Mesendoderm (in vitro differentiated cells): Measurements from ENCODE around the gene EHD3.

Experiments used
- DNase-seq: peaks from one replicate; pipeline ENCODE4 v3.0.0; 2013
- H2AK5ac ChIP-seq: 2 replicates; pipeline ENCODE4 v1.6.1; 2013; ENCODE audit warnings: low read length, inconsistent platforms
- H2BK120ac ChIP-seq: 2 replicates; pipeline ENCODE4 v1.6.1; 2013; ENCODE audit warnings: low read depth, mild to moderate bottlenecking, low read length, moderate library complexity, mixed read lengths
- H2BK15ac ChIP-seq: replicated peaks from 2 replicates; pipeline ENCODE4 v1.6.1; 2013; ENCODE audit warnings: low read depth, mild to moderate bottlenecking, moderate library complexity
- H2BK5ac ChIP-seq: 2 replicates; pipeline ENCODE4 v1.6.1; 2013; ENCODE audit warnings: low read length, inconsistent platforms
- H3K18ac ChIP-seq: 2 replicates; pipeline ENCODE4 v1.6.1; 2013; ENCODE audit warnings: mild to moderate bottlenecking, low read length, mixed read lengths
- H3K23ac ChIP-seq: one replicate; pipeline ENCODE4 v1.6.1; 2013; ENCODE audit warnings: low read length
- H3K27ac ChIP-seq: 2 replicates; pipeline ENCODE4 v1.5.1; 2013; ENCODE audit warnings: low read depth, mild to moderate bottlenecking, inconsistent platforms, low read length, moderate library complexity
- H3K27me3 ChIP-seq: 2 replicates; pipeline ENCODE4 v1.6.1; 2013; ENCODE audit warnings: low read length, control low read depth, mild to moderate bottlenecking, inconsistent platforms; ENCODE audit not compliant: insufficient read depth, poor library complexity
- H3K36me3 ChIP-seq: 2 replicates; pipeline ENCODE4 v1.6.1; 2013; ENCODE audit warnings: low read length, inconsistent platforms; ENCODE audit not compliant: control insufficient read depth, insufficient read depth
- H3K4ac ChIP-seq: one replicate; pipeline ENCODE4 v1.6.1; 2013; ENCODE audit warnings: low read depth, mild to moderate bottlenecking, low read length, moderate library complexity
- H3K4me1 ChIP-seq: 2 replicates; pipeline ENCODE4 v1.6.1; 2013; ENCODE audit warnings: low read depth, low read length, inconsistent platforms; ENCODE audit not compliant: control insufficient read depth
- H3K4me2 ChIP-seq: 2 replicates; pipeline ENCODE4 v1.6.1; 2013; ENCODE audit warnings: low read length
- H3K4me3 ChIP-seq: 2 replicates; pipeline ENCODE4 v1.5.1; 2013; ENCODE audit warnings: mild to moderate bottlenecking, low read length
- H3K56ac ChIP-seq: one replicate; pipeline ENCODE4 v1.6.1; 2013; ENCODE audit warnings: low read length
- H3K79me1 ChIP-seq: 2 replicates; pipeline ENCODE4 v1.6.1; 2013; ENCODE audit warnings: low read length, inconsistent platforms
- H3K79me2 ChIP-seq: 2 replicates; pipeline ENCODE4 v1.6.1; 2013; ENCODE audit warnings: mild to moderate bottlenecking, low read length; ENCODE audit not compliant: control insufficient read depth, insufficient read depth
- H3K9ac ChIP-seq: 2 replicates; pipeline ENCODE4 v1.6.1; 2013; ENCODE audit warnings: low read length, inconsistent platforms
- H4K5ac ChIP-seq: one replicate; pipeline ENCODE4 v1.6.1; 2013; ENCODE audit warnings: low read length
- H4K8ac ChIP-seq: one replicate; pipeline ENCODE4 v1.6.1; 2013; ENCODE audit warnings: low read depth, mild to moderate bottlenecking, control low read depth, low read length, moderate library complexity
- WGBS: extraction: QIAGEN DNeasy Blood & Tissue Kit; methylation state at CpG from one replicate; pipeline ENCODE4 v1.1.7; 2013; ENCODE audit warnings: low lambda C conversion rate, missing lambda C conversion rate; ENCODE audit not compliant: insufficient coverage; ENCODE audit errors: extremely low coverage; 5-methylcytosine and 5-hydroxymethylcytosine counted together

EHD3 gene

DNA sequence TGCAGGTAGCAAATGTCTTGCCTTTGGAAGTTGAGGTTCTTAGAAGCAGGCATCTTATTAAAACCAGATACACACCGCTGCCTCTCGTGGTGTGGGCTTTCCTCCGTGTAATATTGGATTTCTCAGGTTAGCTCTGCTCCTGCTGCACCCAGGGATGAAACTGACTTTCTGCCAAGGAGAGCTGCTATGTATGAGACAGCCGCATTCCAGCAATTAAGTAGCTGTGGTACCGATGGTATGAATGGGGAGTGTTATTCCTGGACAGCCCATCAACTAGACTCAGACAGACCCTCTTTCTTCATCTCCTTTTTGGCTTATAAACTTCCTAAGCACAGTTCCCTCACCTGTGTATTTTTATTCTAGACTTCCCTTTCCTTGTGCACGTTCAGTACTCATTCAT, 6.8 kb upstream of the EHD3 start:
- H3K4me1 ChIP-seq: no peaks in the 10 kb centered on the region
- no peak overlapping the region for H3K56ac ChIP-seq
- WGBS: no CpG with 5 or more reads among the region's 6 CpGs
- H4K8ac ChIP-seq: no peak overlapping the region
- no peak overlapping the region for H2BK5ac ChIP-seq
- no peaks in the 10 kb centered on the region for H3K36me3 ChIP-seq
- no peaks in the 10 kb centered on the region for H3K79me2 ChIP-seq
- no peaks in the 10 kb centered on the region for H3K79me1 ChIP-seq
- no peak overlapping the region for H3K4ac ChIP-seq
- H3K4me2 ChIP-seq: no peak overlapping the region
- no peaks in the 10 kb centered on the region for H3K27me3 ChIP-seq
- no peak overlapping the region for H3K9ac ChIP-seq
- H2BK120ac ChIP-seq: no peak overlapping the region
- no peak for DNase-seq
- no peak overlapping the region for H3K23ac ChIP-seq
- H3K18ac ChIP-seq: no peak overlapping the region
- no peak overlapping the region for H4K5ac ChIP-seq
- H2BK15ac ChIP-seq: no peak overlapping the region
- H3K4me3 ChIP-seq: no peak overlapping the region
- H2AK5ac ChIP-seq: no peak overlapping the region
- H3K27ac ChIP-seq: no peak overlapping the region

DNA sequence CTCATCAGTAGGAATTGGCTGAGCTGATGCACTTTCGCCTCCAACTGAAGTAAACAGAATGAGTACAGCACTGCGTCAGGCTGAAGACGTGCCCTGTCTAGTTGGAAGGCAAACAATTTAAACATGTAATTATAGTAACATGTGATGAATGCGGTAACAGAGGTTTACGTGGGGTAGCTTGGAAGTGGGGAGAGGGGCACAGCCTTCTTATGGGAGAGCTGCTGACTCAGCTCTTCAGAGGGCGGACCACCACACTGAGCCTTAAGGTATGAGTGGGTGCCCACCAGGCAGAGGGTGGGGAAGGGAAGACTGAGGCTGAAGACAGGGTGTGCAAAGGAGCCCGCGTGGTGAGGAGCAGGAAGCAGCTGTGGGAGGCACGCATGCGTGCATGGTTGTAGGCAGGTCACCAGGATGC, 6.2 kb upstream of the EHD3 start:
- H3K27ac ChIP-seq: no peak overlapping the region
- no peaks in the 10 kb centered on the region for H3K79me2 ChIP-seq
- no peak overlapping the region for H2BK120ac ChIP-seq
- H3K27me3 ChIP-seq: no peaks in the 10 kb centered on the region
- no peak overlapping the region for H2BK5ac ChIP-seq
- no peak overlapping the region for H3K4me2 ChIP-seq
- H4K8ac ChIP-seq: no peak overlapping the region
- H4K5ac ChIP-seq: no peak overlapping the region
- no peak overlapping the region for H3K4ac ChIP-seq
- H3K18ac ChIP-seq: no peak overlapping the region
- no peak overlapping the region for H2BK15ac ChIP-seq
- H3K9ac ChIP-seq: no peak overlapping the region
- no peaks in the 10 kb centered on the region for H3K79me1 ChIP-seq
- H3K4me1 ChIP-seq: no peaks in the 10 kb centered on the region
- no peak overlapping the region for H3K4me3 ChIP-seq
- no peak for DNase-seq
- no peak overlapping the region for H2AK5ac ChIP-seq
- H3K23ac ChIP-seq: no peak overlapping the region
- no peaks in the 10 kb centered on the region for H3K36me3 ChIP-seq
- WGBS: no CpG with 5 or more reads among the region's 10 CpGs
- H3K56ac ChIP-seq: no peak overlapping the region

DNA sequence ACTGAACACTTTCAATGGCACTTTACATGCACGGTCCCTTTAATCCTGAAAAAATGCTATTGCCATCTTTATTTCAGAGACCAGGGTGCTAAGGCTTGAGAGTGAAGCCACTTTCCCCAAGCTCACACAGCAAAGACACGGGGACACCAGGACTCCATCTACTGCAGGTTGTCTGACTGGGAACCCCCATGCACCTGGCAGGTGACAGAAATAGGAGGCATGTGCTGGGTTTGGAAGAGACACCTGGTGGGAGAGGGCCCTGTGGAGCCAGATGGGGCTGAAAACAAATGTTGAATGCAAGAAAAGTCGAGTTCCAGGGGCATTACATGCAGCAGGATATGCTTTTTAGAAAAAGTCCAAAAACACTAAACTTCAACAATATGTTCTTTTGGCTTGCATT, 5.2 kb upstream of the EHD3 start:
- Histone ChIP-seq H4K8ac (no peak overlapping the region), H3K4me1 (peaks cover 4% of the 10 kb centered on the region), H3K79me1 (no peaks in the 10 kb centered on the region), H3K27me3 (no peaks in the 10 kb centered on the region), H3K4me3 (no peak overlapping the region), H3K79me2 (no peaks in the 10 kb centered on the region), H2BK15ac (no peak overlapping the region), H2BK5ac (no peak overlapping the region), H3K23ac (no peak overlapping the region), H3K27ac (no peak overlapping the region), H3K36me3 (no peaks in the 10 kb centered on the region), H3K4ac (no peak overlapping the region), H3K56ac (no peak overlapping the region), H2BK120ac (no peak overlapping the region), H3K18ac (no peak overlapping the region), H3K9ac (no peak overlapping the region), H4K5ac (no peak overlapping the region), H2AK5ac (no peak overlapping the region), H3K4me2 (no peak overlapping the region)
- WGBS: no CpG with 5 or more reads among the region's 3 CpGs
- DNase-seq: no peak

DNA sequence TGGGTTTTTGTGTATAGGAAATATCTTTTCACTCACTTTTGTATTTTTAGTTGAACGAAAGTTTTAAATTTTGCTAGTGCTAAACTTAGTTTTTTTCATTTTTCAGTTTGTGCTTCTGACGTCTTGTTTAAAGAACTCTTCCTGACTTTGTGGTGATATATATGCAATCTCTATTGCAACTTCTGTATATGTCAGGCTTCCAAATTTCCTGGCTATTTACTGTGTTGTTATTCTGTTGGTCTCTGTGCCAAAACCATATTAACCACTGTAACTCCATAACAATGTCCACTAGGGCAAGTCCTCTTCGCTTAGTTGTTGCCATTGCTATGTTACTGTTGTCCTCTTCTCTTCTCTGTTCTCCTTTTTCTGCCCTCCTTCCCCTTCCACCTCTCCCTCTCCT, 3.2 kb upstream of the EHD3 start:
- no peak overlapping the region for H3K9ac ChIP-seq
- no peak overlapping the region for H3K4ac ChIP-seq
- H2AK5ac ChIP-seq: no peak overlapping the region
- no peak overlapping the region for H2BK120ac ChIP-seq
- H3K56ac ChIP-seq: no peak overlapping the region
- no peak overlapping the region for H3K27ac ChIP-seq
- H4K8ac ChIP-seq: no peak overlapping the region
- no peak overlapping the region for H2BK15ac ChIP-seq
- H3K4me2 ChIP-seq: no peak overlapping the region
- H3K27me3 ChIP-seq: no peaks in the 10 kb centered on the region
- peaks cover 5% of the 10 kb centered on the region for H3K4me1 ChIP-seq
- no peaks in the 10 kb centered on the region for H3K79me2 ChIP-seq
- peaks cover 4% of the 10 kb centered on the region for H3K79me1 ChIP-seq
- no CpG with 5 or more reads among the region's 3 CpGs for WGBS
- no peak overlapping the region for H3K23ac ChIP-seq
- no peak overlapping the region for H4K5ac ChIP-seq
- DNase-seq: no peak
- no peak overlapping the region for H3K18ac ChIP-seq
- H3K36me3 ChIP-seq: no peaks in the 10 kb centered on the region
- H3K4me3 ChIP-seq: no peak overlapping the region
- no peak overlapping the region for H2BK5ac ChIP-seq

DNA sequence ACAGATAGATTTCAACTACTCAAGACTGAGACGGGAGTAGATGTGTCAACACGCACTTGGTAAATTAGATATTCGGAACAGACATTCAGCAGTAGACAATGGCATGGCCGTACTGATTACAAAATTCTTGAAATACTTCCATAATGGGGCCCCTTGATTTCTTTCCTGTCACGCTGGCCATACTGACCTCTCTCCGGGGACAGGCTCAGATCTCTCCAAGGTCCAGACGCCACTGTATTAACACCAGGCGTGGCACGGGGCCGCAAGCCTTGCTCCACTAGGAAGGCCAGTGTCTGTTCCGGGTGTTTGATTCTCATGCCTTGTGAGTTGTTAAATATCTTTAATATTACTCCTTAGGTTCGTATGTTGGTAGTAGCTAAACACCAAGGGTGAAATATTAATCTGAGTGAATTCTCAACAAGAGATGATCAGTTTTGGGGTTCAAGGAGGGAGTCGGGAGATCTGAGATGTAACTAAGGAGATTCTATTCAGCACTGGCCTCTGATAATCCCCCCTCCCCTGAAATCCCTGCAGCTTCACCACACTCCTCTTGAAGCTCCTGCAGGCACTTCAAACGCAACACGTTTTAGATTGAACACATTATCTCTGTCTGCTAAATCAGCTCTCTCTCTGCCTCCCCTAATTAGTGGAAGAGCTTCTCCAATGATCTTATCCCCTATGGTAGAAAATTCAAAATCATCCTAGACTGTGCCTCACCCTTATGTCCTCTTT, 2.2 kb upstream of the EHD3 start:
- H3K79me2 ChIP-seq: no peaks in the 10 kb centered on the region
- H3K18ac ChIP-seq: no peak overlapping the region
- H3K9ac ChIP-seq: no peak overlapping the region
- no peak overlapping the region for H2BK120ac ChIP-seq
- H4K5ac ChIP-seq: no peak overlapping the region
- DNase-seq: peak; percentile 70
- no peak overlapping the region for H2AK5ac ChIP-seq
- H3K36me3 ChIP-seq: no peaks in the 10 kb centered on the region
- no peak overlapping the region for H3K27ac ChIP-seq
- no peak overlapping the region for H3K56ac ChIP-seq
- peaks cover 5% of the 10 kb centered on the region for H3K4me1 ChIP-seq
- no peak overlapping the region for H3K4me2 ChIP-seq
- no peak overlapping the region for H2BK15ac ChIP-seq
- H3K4ac ChIP-seq: no peak overlapping the region
- H3K27me3 ChIP-seq: no peaks in the 10 kb centered on the region
- H3K23ac ChIP-seq: no peak overlapping the region
- WGBS: no CpG with 5 or more reads among the region's 15 CpGs
- no peak overlapping the region for H2BK5ac ChIP-seq
- peaks cover 5% of the 10 kb centered on the region for H3K79me1 ChIP-seq
- H3K4me3 ChIP-seq: no peak overlapping the region
- H4K8ac ChIP-seq: no peak overlapping the region

DNA sequence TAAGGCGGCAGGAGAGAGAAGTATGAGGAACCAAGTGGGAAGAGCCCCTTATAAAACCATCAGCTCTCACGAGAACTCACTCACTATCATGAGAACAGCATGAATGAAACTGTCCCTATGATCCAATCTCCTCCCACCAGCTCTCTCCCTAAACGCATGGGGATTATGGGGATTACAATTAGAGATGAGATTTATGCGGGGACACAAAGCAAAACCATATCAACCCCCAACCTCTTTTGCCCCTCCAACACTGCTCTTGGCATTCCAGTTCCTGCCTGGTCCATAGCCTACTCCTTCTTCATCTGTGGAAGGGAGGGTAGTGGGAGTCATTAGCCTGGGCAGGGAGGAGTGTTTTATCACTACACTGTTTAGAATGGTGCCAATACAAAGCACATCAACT, 1.4 kb upstream of the EHD3 start:
- Histone ChIP-seq H2BK120ac (no peak overlapping the region), H4K8ac (no peak overlapping the region), H3K4ac (no peak overlapping the region), H3K9ac (no peak overlapping the region), H3K79me1 (peaks cover 5% of the 10 kb centered on the region), H3K27me3 (no peaks in the 10 kb centered on the region), H3K79me2 (no peaks in the 10 kb centered on the region), H3K18ac (no peak overlapping the region), H4K5ac (no peak overlapping the region), H3K23ac (no peak overlapping the region), H2AK5ac (peak overlapping the region; percentile 76), H3K27ac (no peak overlapping the region), H3K36me3 (no peaks in the 10 kb centered on the region), H3K4me3 (no peak overlapping the region), H3K4me2 (no peak overlapping the region), H2BK15ac (no peak overlapping the region), H2BK5ac (peak overlapping the region; percentile 48), H3K4me1 (peaks cover 5% of the 10 kb centered on the region), H3K56ac (no peak overlapping the region)
- no peak for DNase-seq
- WGBS: no CpG with 5 or more reads among the region's 4 CpGs
